ENCODE results near the gene COL9A3. TPM values are rescaled to one million over a fixed set of nuclear protein-coding genes. Genes with fewer than 3 reads are reported as not detected.
A peak's percentile ranks its signal among the peaks of the same experiment; 100 is the strongest.

Gene COL9A3
- total RNA-seq, 1 donor from 2014 or later, result 78.7 TPM

GRCh38 chr20:62802026-62802712 lies 14.7 kb upstream of the COL9A3 start:
- TF ChIP-seq CTCF (IDR thresholded peaks at IDR 0.05; ENCODE audit: partially characterized antibody, unreplicated experiment), result no peak
- DNase-seq, result no peak
- H3K4me3 Mint-ChIP-seq (ENCODE audit: unreplicated experiment), result no peak overlapping the region
- peaks cover 7% of the 10 kb centered on the region for H3K36me3 Mint-ChIP-seq (ENCODE audit: unreplicated experiment)
- H3K4me1 Mint-ChIP-seq (ENCODE audit: low read depth, unreplicated experiment), result peaks cover 9% of the 10 kb centered on the region
- H3K9me3 Mint-ChIP-seq (ENCODE audit: unreplicated experiment), result peaks cover 3% of the 10 kb centered on the region
- no peak overlapping the region for H3K27ac Mint-ChIP-seq (ENCODE audit: unreplicated experiment)
- H3K27me3 Mint-ChIP-seq (ENCODE audit: unreplicated experiment), result peaks cover 15% of the 10 kb centered on the region

- peaks cover 9% of the 10 kb centered on the region for H3K27me3 Mint-ChIP-seq (ENCODE audit: unreplicated experiment)
- H3K4me3 Mint-ChIP-seq (ENCODE audit: unreplicated experiment), result peak overlapping the region; percentile 86
- TF ChIP-seq CTCF (IDR thresholded peaks at IDR 0.05; ENCODE audit: partially characterized antibody, unreplicated experiment), result no peak
- peaks cover 2% of the 10 kb centered on the region for H3K9me3 Mint-ChIP-seq (ENCODE audit: unreplicated experiment)
- peaks cover 9% of the 10 kb centered on the region for H3K4me1 Mint-ChIP-seq (ENCODE audit: low read depth, unreplicated experiment)
- H3K27ac Mint-ChIP-seq (ENCODE audit: unreplicated experiment), result peak overlapping the region; percentile 80
- H3K36me3 Mint-ChIP-seq (ENCODE audit: unreplicated experiment), result no peaks in the 10 kb centered on the region
- no peak for DNase-seq
Observed at GRCh38 chr20:62804021-62804626, 12.7 kb upstream of the COL9A3 start.

- H3K27me3 Mint-ChIP-seq (ENCODE audit: unreplicated experiment), result peaks cover 9% of the 10 kb centered on the region
- H3K9me3 Mint-ChIP-seq (ENCODE audit: unreplicated experiment), result peaks cover 2% of the 10 kb centered on the region
- no peak for TF ChIP-seq CTCF (IDR thresholded peaks at IDR 0.05; ENCODE audit: partially characterized antibody, unreplicated experiment)
- no peaks in the 10 kb centered on the region for H3K36me3 Mint-ChIP-seq (ENCODE audit: unreplicated experiment)
- DNase-seq, result peak; percentile 65
- peak within 1 kb of the TSS; percentile 80 for H3K27ac Mint-ChIP-seq (ENCODE audit: unreplicated experiment)
- peak within 1 kb of the TSS; percentile 89 for H3K4me3 Mint-ChIP-seq (ENCODE audit: unreplicated experiment)
- H3K4me1 Mint-ChIP-seq (ENCODE audit: low read depth, unreplicated experiment), result peaks cover 9% of the 10 kb centered on the region
Observed at GRCh38 chr20:62804627-62805154, 12.2 kb upstream of the COL9A3 start, which contains the start of gene OGFR. Gene OGFR (plus strand): TSS chr20:62804835. CDS start chr20:62804860, 25 bp downstream.

GRCh38 chr20:62805155-62805710 lies 11.6 kb upstream of the COL9A3 start:
- Mint-ChIP-seq H3K4me1 (ENCODE audit: low read depth, unreplicated experiment) (peaks cover 9% of the 10 kb centered on the region), H3K4me3 (ENCODE audit: unreplicated experiment) (peak overlapping the region; percentile 84), H3K36me3 (ENCODE audit: unreplicated experiment) (no peaks in the 10 kb centered on the region), H3K9me3 (ENCODE audit: unreplicated experiment) (peaks cover 2% of the 10 kb centered on the region), H3K27ac (ENCODE audit: unreplicated experiment) (no peak overlapping the region), H3K27me3 (ENCODE audit: unreplicated experiment) (peaks cover 9% of the 10 kb centered on the region)
- no peak for TF ChIP-seq CTCF (IDR thresholded peaks at IDR 0.05; ENCODE audit: partially characterized antibody, unreplicated experiment)
- DNase-seq, result no peak
